HepG2 (cell line): ENCODE results near the gene NCOA1. TPM values are rescaled to one million over a fixed set of nuclear protein-coding genes. Genes with fewer than 3 reads are reported as not detected.

Experiments
- DR1 ChIP-seq: sonication (generic); formaldehyde crosslinking; IDR thresholded peaks from 2 replicates; pipeline ENCODE4 v1.8.0; 2021; ENCODE audit warnings: mild to moderate bottlenecking, missing genetic modification reagents, inconsistent platforms
- EHMT2 ChIP-seq: fragments of 200-600 bp; sonication (generic); IDR thresholded peaks from 2 replicates; pipeline ENCODE4 v1.7.0; 2017; ENCODE audit warnings: antibody characterized with exemption, low read depth, low read length, borderline replicate concordance
- FOXO1 ChIP-seq: sonication (generic); formaldehyde crosslinking; IDR thresholded peaks from 2 replicates; pipeline ENCODE4 v1.4.0; 2020; ENCODE audit warnings: missing genetic modification reagents
- GATA4 ChIP-seq: sonication (generic); IDR thresholded peaks from 2 replicates; pipeline ENCODE4 v1.6.1; 2016; ENCODE audit warnings: antibody characterized with exemption, low read depth, borderline replicate concordance
- HCFC1 ChIP-seq: fragments of 150-350 bp; IDR thresholded peaks from 2 replicates; pipeline ENCODE4 v1.6.1; 2014; ENCODE audit warnings: low read depth, low read length
- HDAC1 ChIP-seq: sonication (generic); formaldehyde crosslinking; IDR thresholded peaks from 2 replicates; pipeline ENCODE4 v1.5.1; 2020; ENCODE audit warnings: mild to moderate bottlenecking, missing genetic modification reagents
- HOXA3 ChIP-seq: sonication (generic); formaldehyde crosslinking; IDR thresholded peaks from 2 replicates; pipeline ENCODE4 v1.5.0; 2020; ENCODE audit warnings: missing genetic modification reagents
- ISL2 ChIP-seq: sonication (generic); formaldehyde crosslinking; IDR thresholded peaks from 2 replicates; pipeline ENCODE4 v1.5.0; 2020; ENCODE audit warnings: missing genetic modification reagents
- MYC ChIP-seq: sonication (generic); formaldehyde crosslinking; IDR thresholded peaks from 2 replicates; pipeline ENCODE4 v1.9.0; 2021; ENCODE audit warnings: missing genetic modification reagents, borderline replicate concordance
- NRL ChIP-seq: sonication (generic); formaldehyde crosslinking; IDR thresholded peaks from 2 replicates; pipeline ENCODE4 v1.5.0; 2020; ENCODE audit warnings: missing genetic modification reagents, mild to moderate bottlenecking, moderate library complexity, borderline replicate concordance
- PLSCR1 ChIP-seq: sonication (generic); formaldehyde crosslinking; IDR thresholded peaks from 2 replicates; pipeline ENCODE4 v1.5.0; 2020; ENCODE audit warnings: missing genetic modification reagents, mild to moderate bottlenecking, borderline replicate concordance
- RNF2 ChIP-seq: fragments of 450-650 bp; conservative IDR thresholded peaks from 2 replicates; pipeline ENCODE4 v1.6.1; 2016; ENCODE audit warnings: low read depth
- SNAI1 ChIP-seq: sonication (generic); formaldehyde crosslinking; IDR thresholded peaks from 2 replicates; pipeline ENCODE4 v1.5.0; 2020; ENCODE audit warnings: mild to moderate bottlenecking, missing genetic modification reagents, borderline replicate concordance
- SP140L ChIP-seq: sonication (generic); formaldehyde crosslinking; IDR thresholded peaks from 2 replicates; pipeline ENCODE4 v1.4.0; 2020; ENCODE audit warnings: missing genetic modification reagents, borderline replicate concordance
- SP4 ChIP-seq: sonication (generic); formaldehyde crosslinking; IDR thresholded peaks from 2 replicates; pipeline ENCODE4 v1.8.1; 2023; ENCODE audit warnings: mild to moderate bottlenecking, missing genetic modification reagents
- SRSF4 ChIP-seq: fragments of 200-400 bp; formaldehyde crosslinking; IDR thresholded peaks from one replicate; pipeline ENCODE4 v1.6.1; 2018; ENCODE audit warnings: mild to moderate bottlenecking, low read depth, low read length, moderate library complexity; ENCODE audit not compliant: poor library complexity, severe bottlenecking
- TFAP4 ChIP-seq: sonication (generic); IDR thresholded peaks from 2 replicates; pipeline ENCODE4 v1.6.1; 2016; ENCODE audit warnings: low read depth, borderline replicate concordance
- TRIM24 ChIP-seq: sonication (generic); formaldehyde crosslinking; IDR thresholded peaks from 2 replicates; pipeline ENCODE4 v1.8.0; 2022; ENCODE audit warnings: mild to moderate bottlenecking, missing genetic modification reagents
- ZFAT ChIP-seq: sonication (generic); formaldehyde crosslinking; conservative IDR thresholded peaks from 2 replicates; pipeline ENCODE4 v1.8.1; 2023; ENCODE audit warnings: missing genetic modification reagents, inconsistent platforms
- ZNF160 ChIP-seq: sonication (generic); formaldehyde crosslinking; IDR thresholded peaks from 2 replicates; pipeline ENCODE4 v1.8.0; 2022; ENCODE audit warnings: mild to moderate bottlenecking, inconsistent platforms, missing genetic modification reagents
- ZNF652 ChIP-seq: IDR thresholded peaks from 2 replicates; pipeline ENCODE4 v1.6.1; 2016; ENCODE audit warnings: low read depth, borderline replicate concordance
- ZNF782 ChIP-seq: sonication (generic); formaldehyde crosslinking; IDR thresholded peaks from 2 replicates; pipeline ENCODE4 v1.4.0; 2020; ENCODE audit warnings: missing genetic modification reagents, mild to moderate bottlenecking, borderline replicate concordance
- polyA plus RNA-seq, 8 experiments: library from polyadenylated mRNA; depleted of rRNA in 3 of 8; stranded (reverse) in 7 of 8; unstranded in 1 of 8; fragments of >200 nt; fragmentation: Illumina TruSeq in 4 of 8; extraction: Trizol in 4 of 8; gene quantifications; 2 replicates each; pipeline versions ENCODE4 v1.2.1 to v1.2.3, GENCODE V29; 2011 to 2016; ENCODE audit warnings: low read depth in 4 of 8, missing spikeins in 1 of 8, mixed read lengths in 1 of 8; ENCODE audit not compliant: insufficient read depth in 1 of 8
- total RNA-seq, 5 experiments: library from RNA; depleted of rRNA; stranded (reverse); fragments of >200 nt; fragmentation: Illumina TruSeq; extraction: Trizol; gene quantifications; 2 replicates each; pipeline ENCODE4 v1.2.3, GENCODE V29; 2016; ENCODE audit warnings: low read depth in 1 of 5
- TF ChIP-seq, protein P1 (sequence below): sonication (generic); formaldehyde crosslinking; conservative IDR thresholded peaks from 2 replicates; pipeline ENCODE4 v1.8.0; 2022; ENCODE audit warnings: missing genetic modification reagents
- TF ChIP-seq, protein P2 (sequence below): sonication (generic); formaldehyde crosslinking; conservative IDR thresholded peaks from 2 replicates; pipeline ENCODE4 v1.8.0; 2022; ENCODE audit warnings: mild to moderate bottlenecking, moderate library complexity, missing genetic modification reagents

NCOA1 gene
- total and polyA plus RNA-seq, 2 of the 13 experiments (the other 11 are each of a cell fraction or from before 2014, with no cell fraction given): 10.0 to 10.4 TPM

DNA sequence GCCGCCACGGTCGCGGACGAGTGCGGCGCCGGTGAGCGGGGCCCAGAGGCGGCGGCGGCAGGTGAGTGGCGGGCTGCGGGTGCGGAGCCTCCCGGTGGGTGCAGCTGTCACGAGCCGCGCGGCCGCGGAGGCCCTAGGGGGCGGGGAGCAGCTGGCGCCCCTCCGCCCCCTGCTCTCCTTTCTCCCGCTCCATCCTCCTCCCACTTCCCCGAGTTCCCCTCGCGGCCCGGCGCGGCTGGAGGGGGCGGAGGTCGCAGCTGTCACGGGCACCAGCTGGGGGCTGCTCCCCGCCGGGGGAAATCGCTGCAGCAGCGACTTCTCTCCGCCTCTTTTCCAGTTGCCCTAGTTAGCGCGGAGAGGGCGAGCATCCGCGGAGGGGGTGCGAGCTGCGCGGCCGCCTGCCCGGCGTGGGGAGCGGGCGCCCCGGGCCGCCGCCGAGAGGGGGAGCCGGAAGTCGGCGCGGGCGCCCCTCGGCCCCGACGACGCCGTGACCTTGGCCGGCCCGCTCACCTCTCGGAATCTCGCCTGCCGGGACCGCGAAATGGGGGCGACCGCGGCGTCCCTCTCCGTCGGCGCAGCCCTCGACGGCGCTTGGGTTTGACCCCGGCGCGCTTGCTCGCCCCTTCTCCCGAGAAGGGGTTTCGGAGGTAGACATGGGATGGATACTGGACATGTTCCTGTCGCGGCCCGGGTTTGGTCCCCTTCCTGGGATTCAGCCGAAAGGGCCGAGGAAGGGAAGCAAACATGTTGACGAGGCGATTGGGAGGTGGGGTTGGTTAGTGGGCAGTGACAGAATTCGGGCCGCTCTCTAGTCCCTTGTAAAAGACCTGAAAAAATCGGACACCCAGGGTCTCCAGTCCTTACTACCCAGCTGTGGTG is 727 bp downstream of the NCOA1 start (continued):
- peak; percentile 55; the same call in 1 of the 2 replicates for TF ChIP-seq TFAP4
- no peak for TF ChIP-seq PLSCR1
- TF ChIP-seq, protein P1, sequence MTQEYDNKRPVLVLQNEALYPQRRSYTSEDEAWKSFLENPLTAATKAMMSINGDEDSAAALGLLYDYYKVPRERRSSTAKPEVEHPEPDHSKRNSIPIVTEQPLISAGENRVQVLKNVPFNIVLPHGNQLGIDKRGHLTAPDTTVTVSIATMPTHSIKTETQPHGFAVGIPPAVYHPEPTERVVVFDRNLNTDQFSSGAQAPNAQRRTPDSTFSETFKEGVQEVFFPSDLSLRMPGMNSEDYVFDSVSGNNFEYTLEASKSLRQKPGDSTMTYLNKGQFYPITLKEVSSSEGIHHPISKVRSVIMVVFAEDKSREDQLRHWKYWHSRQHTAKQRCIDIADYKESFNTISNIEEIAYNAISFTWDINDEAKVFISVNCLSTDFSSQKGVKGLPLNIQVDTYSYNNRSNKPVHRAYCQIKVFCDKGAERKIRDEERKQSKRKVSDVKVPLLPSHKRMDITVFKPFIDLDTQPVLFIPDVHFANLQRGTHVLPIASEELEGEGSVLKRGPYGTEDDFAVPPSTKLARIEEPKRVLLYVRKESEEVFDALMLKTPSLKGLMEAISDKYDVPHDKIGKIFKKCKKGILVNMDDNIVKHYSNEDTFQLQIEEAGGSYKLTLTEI (CRISPR knock-in tag): no peak
- peak; percentile 81 for TF ChIP-seq HDAC1 (CRISPR knock-in tag)
- peak; percentile 39; the same call in 1 of the 2 replicates for TF ChIP-seq HOXA3 (CRISPR knock-in tag)
- no peak for TF ChIP-seq HCFC1
- TF ChIP-seq NRL (CRISPR knock-in tag): 0 out of 2 replicates have a peak, but pooled peaks have one; percentile 38
- no peak for TF ChIP-seq ZFAT
- TF ChIP-seq DR1 (CRISPR knock-in tag): no peak
- no peak for TF ChIP-seq EHMT2
- TF ChIP-seq, protein P2, sequence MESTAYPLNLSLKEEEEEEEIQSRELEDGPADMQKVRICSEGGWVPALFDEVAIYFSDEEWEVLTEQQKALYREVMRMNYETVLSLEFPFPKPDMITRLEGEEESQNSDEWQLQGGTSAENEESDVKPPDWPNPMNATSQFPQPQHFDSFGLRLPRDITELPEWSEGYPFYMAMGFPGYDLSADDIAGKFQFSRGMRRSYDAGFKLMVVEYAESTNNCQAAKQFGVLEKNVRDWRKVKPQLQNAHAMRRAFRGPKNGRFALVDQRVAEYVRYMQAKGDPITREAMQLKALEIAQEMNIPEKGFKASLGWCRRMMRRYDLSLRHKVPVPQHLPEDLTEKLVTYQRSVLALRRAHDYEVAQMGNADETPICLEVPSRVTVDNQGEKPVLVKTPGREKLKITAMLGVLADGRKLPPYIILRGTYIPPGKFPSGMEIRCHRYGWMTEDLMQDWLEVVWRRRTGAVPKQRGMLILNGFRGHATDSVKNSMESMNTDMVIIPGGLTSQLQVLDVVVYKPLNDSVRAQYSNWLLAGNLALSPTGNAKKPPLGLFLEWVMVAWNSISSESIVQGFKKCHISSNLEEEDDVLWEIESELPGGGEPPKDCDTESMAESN: peak; percentile 63
- no peak for TF ChIP-seq SP140L
- 0 out of 2 replicates have a peak, but pooled peaks have one; percentile 7 for TF ChIP-seq ZNF782 (CRISPR knock-in tag)
- no peak for TF ChIP-seq TRIM24 (CRISPR knock-in tag)
- TF ChIP-seq SRSF4: no peak
- TF ChIP-seq ZNF652 (CRISPR knock-in tag): no peak
- TF ChIP-seq ZNF160: 0 out of 2 replicates have a peak, but pooled peaks have one; percentile 41
- TF ChIP-seq RNF2: no peak
- TF ChIP-seq SNAI1 (CRISPR knock-in tag): no peak
- TF ChIP-seq GATA4: no peak
- TF ChIP-seq SP4 (CRISPR knock-in tag): no peak
- peak; percentile 42; the same call in 1 of the 2 replicates for TF ChIP-seq MYC (CRISPR knock-in tag)
- no peak for TF ChIP-seq FOXO1 (CRISPR knock-in tag)
- no peak for TF ChIP-seq ISL2
